GM23338 (cell line): Measurements from ENCODE around the gene CLDN8. TPM values are rescaled to one million over a fixed set of nuclear protein-coding genes. Genes with fewer than 3 reads are reported as not detected.

Experiments used
- ATAC-seq: fragments of 200-7000 bp; cut with Tn5 transposase; 3 replicates; pipeline ENCODE4 v1.9.1; 2020
- DNase-seq: peaks from one replicate; pipeline ENCODE4 v3.0.0-alpha.2; 2015; ENCODE audit warnings: low spot score
- H2AFZ ChIP-seq: fragments of 200-600 bp; sonication (generic); 2 replicates; pipeline ENCODE4 v1.8.0; 2016; ENCODE audit warnings: antibody characterized with exemption, mild to moderate bottlenecking, moderate library complexity
- H3F3A ChIP-seq: fragments of 200-600 bp; sonication (generic); replicated peaks from 2 replicates; pipeline ENCODE4 v1.8.0; 2017; ENCODE audit warnings: antibody characterized with exemption, mixed run types, low read depth
- H3K27ac ChIP-seq: fragments of 200-600 bp; sonication (generic); 2 replicates; pipeline ENCODE4 v1.6.1; 2016; ENCODE audit warnings: low read depth
- H3K27me3 ChIP-seq: fragments of 200-600 bp; sonication (generic); 2 replicates; pipeline ENCODE4 v1.8.0; 2016; ENCODE audit warnings: mild to moderate bottlenecking, mixed run types, moderate library complexity; ENCODE audit not compliant: insufficient read depth
- H3K36me3 ChIP-seq: fragments of 200-600 bp; sonication (generic); 2 replicates; pipeline ENCODE4 v1.8.0; 2016; ENCODE audit warnings: mild to moderate bottlenecking; ENCODE audit not compliant: insufficient read depth
- H3K4me1 ChIP-seq: fragments of 200-600 bp; sonication (generic); 2 replicates; pipeline ENCODE4 v1.8.0; 2016; ENCODE audit warnings: mild to moderate bottlenecking, moderate library complexity; ENCODE audit not compliant: insufficient read depth
- H3K4me2 ChIP-seq: fragments of 200-600 bp; sonication (generic); 2 replicates; pipeline ENCODE4 v1.7.1; 2017; ENCODE audit warnings: mixed run types
- H3K4me3 ChIP-seq: fragments of 200-600 bp; sonication (generic); 2 replicates; pipeline ENCODE4 v1.6.1; 2016; ENCODE audit warnings: mixed run types
- H3K79me2 ChIP-seq: fragments of 200-600 bp; sonication (generic); replicated peaks from 2 replicates; pipeline ENCODE4 v1.8.0; 2017; ENCODE audit warnings: mild to moderate bottlenecking; ENCODE audit not compliant: insufficient read depth
- H3K9me2 ChIP-seq: fragments of 200-600 bp; sonication (generic); 2 replicates; pipeline ENCODE4 v1.8.0; 2017; ENCODE audit not compliant: insufficient read depth
- H4K20me1 ChIP-seq: fragments of 200-600 bp; sonication (generic); replicated peaks from 2 replicates; pipeline ENCODE4 v1.8.0; 2017; ENCODE audit warnings: mild to moderate bottlenecking; ENCODE audit not compliant: insufficient read depth
- H3K27ac Mint-ChIP-seq: 2 replicates; pipeline ENCODE4 v1.8.0; 2020; ENCODE audit warnings: inconsistent platforms, mild to moderate bottlenecking, moderate library complexity, mixed read lengths
- H3K27me3 Mint-ChIP-seq: 3 replicates; pipeline ENCODE4 v1.8.0; 2022; ENCODE audit warnings: low read depth, mild to moderate bottlenecking, moderate library complexity, mixed read lengths, inconsistent platforms; ENCODE audit not compliant: insufficient read depth, poor library complexity
- H3K36me3 Mint-ChIP-seq: 3 replicates; pipeline ENCODE4 v1.8.0; 2021; ENCODE audit warnings: low read depth, mild to moderate bottlenecking, inconsistent platforms, moderate library complexity, mixed read lengths
- H3K4me1 Mint-ChIP-seq: 3 replicates; pipeline ENCODE4 v1.8.0; 2020; ENCODE audit warnings: mild to moderate bottlenecking, inconsistent platforms, mixed read lengths
- H3K4me3 Mint-ChIP-seq: 3 replicates; pipeline ENCODE4 v1.8.0; 2021; ENCODE audit warnings: moderate library complexity, mild to moderate bottlenecking, inconsistent platforms, mixed read lengths
- H3K9me3 Mint-ChIP-seq: 3 replicates; pipeline ENCODE4 v1.8.0; 2020; ENCODE audit warnings: moderate library complexity, mild to moderate bottlenecking, inconsistent platforms, mixed read lengths
- CREB1 ChIP-seq: fragments of 250-450 bp; sonication (Bioruptor Pico); IDR thresholded peaks from 2 replicates; pipeline ENCODE4 v1.5.0; 2020; ENCODE audit warnings: low read depth, mild to moderate bottlenecking, moderate library complexity
- CTCF ChIP-seq, 2 experiments: fragments of 200-600 bp in 1 of 2; sonication (generic) in 1 of 2; conservative IDR thresholded peaks; 2 replicates each; pipeline versions ENCODE4 v1.5.1 to v1.6.1; 2016 to 2017; ENCODE audit warnings: antibody characterized with exemption in 2 of 2, low read depth in 2 of 2, mild to moderate bottlenecking in 2 of 2, moderate library complexity in 1 of 2
- ETS1 ChIP-seq: IDR thresholded peaks from 2 replicates; pipeline ENCODE4 v1.6.1; 2016; ENCODE audit warnings: antibody characterized with exemption
- EZH2 ChIP-seq: fragments of 200-600 bp; sonication (generic); IDR thresholded peaks from one replicate; pipeline ENCODE4 v1.8.0; 2017; ENCODE audit warnings: antibody characterized with exemption, mild to moderate bottlenecking, low read depth; ENCODE audit not compliant: unreplicated experiment
- EZH2phosphoT487 ChIP-seq: fragments of 200-600 bp; sonication (generic); IDR thresholded peaks from one replicate; pipeline ENCODE4 v1.8.1; 2018; ENCODE audit warnings: antibody characterized with exemption; ENCODE audit not compliant: unreplicated experiment
- JUNB ChIP-seq: IDR thresholded peaks from one replicate; pipeline ENCODE4 v1.6.1; 2016; ENCODE audit warnings: antibody characterized with exemption; ENCODE audit not compliant: unreplicated experiment
- NANOG ChIP-seq: IDR thresholded peaks from 2 replicates; pipeline ENCODE4 v1.6.1; 2016; ENCODE audit warnings: antibody characterized with exemption, borderline replicate concordance
- POLR2AphosphoS5 ChIP-seq: IDR thresholded peaks from 2 replicates; pipeline ENCODE4 v1.6.1; 2016; ENCODE audit warnings: antibody characterized with exemption, low read depth
- REST ChIP-seq: IDR thresholded peaks from one replicate; pipeline ENCODE4 v1.6.1; 2018; ENCODE audit warnings: antibody characterized with exemption; ENCODE audit not compliant: unreplicated experiment
- STAT1 ChIP-seq: IDR thresholded peaks from one replicate; pipeline ENCODE4 v1.6.1; 2016; ENCODE audit warnings: antibody characterized with exemption; ENCODE audit not compliant: unreplicated experiment
- ZNF114 ChIP-seq: fragments of 250-450 bp; sonication (Bioruptor Pico); IDR thresholded peaks from 2 replicates; pipeline ENCODE4 v1.5.0; 2020; ENCODE audit warnings: mild to moderate bottlenecking, moderate library complexity
- ZNF331 ChIP-seq: fragments of 250-450 bp; sonication (Bioruptor Pico); IDR thresholded peaks from 2 replicates; pipeline ENCODE4 v1.5.0; 2020; ENCODE audit warnings: low read depth, mild to moderate bottlenecking, moderate library complexity
- ZNF462 ChIP-seq: fragments of 250-450 bp; sonication (Bioruptor Pico); IDR thresholded peaks from 2 replicates; pipeline ENCODE4 v1.5.0; 2020; ENCODE audit warnings: mild to moderate bottlenecking, moderate library complexity
- polyA plus RNA-seq: library from polyadenylated mRNA; unstranded; fragments of >200 nt; fragmentation: Nextera tagmentation; extraction: Ambion mirVana; gene quantifications from 2 replicates; pipeline ENCODE4 v1.2.1, GENCODE V29; 2016
- total RNA-seq: library from RNA; depleted of rRNA; stranded (reverse); fragments of >200 nt; shearing (Covaris generic); gene quantifications from 2 replicates; pipeline ENCODE4 v1.2.3, GENCODE V29; 2014

Gene CLDN8
- total and polyA plus RNA-seq, 2 experiments from 2014 or later: not detected

- ATAC-seq (no peak), DNase-seq (no peak)
- Histone ChIP-seq H3K4me3 (no peak overlapping the region), H3K27ac (no peak overlapping the region), H3K4me2 (no peak overlapping the region), H3K9me2 (no peaks in the 10 kb centered on the region), H2AFZ (no peak overlapping the region), H4K20me1 (no peaks in the 10 kb centered on the region), H3K36me3 (no peaks in the 10 kb centered on the region), H3K27me3 (no peaks in the 10 kb centered on the region), H3F3A (no peaks in the 10 kb centered on the region), H3K4me1 (no peaks in the 10 kb centered on the region), H3K79me2 (no peaks in the 10 kb centered on the region)
- Mint-ChIP-seq H3K4me3 (no peak overlapping the region), H3K36me3 (peaks cover 4% of the 10 kb centered on the region; the same call in 1 of the 3 replicates), H3K4me1 (no peaks in the 10 kb centered on the region), H3K27me3 (no peaks in the 10 kb centered on the region), H3K27ac (no peak overlapping the region), H3K9me3 (peaks cover 3% of the 10 kb centered on the region; the same call in 2 of the 3 replicates)
- no peak for TF ChIP-seq ZNF462 (CRISPR knock-in tag)
- TF ChIP-seq POLR2AphosphoS5: no peak
- TF ChIP-seq REST: no peak
- no peak for TF ChIP-seq ETS1
- TF ChIP-seq CTCF (conservative IDR thresholded peaks at IDR 0.05; ENCODE audit: low read depth in 2 of 2): no peak
- no peak for TF ChIP-seq CREB1 (CRISPR knock-in tag)
- TF ChIP-seq ZNF331 (CRISPR knock-in tag): no peak
- TF ChIP-seq EZH2phosphoT487: no peak
- no peak for TF ChIP-seq NANOG
- no peak for TF ChIP-seq ZNF114 (CRISPR knock-in tag)
- TF ChIP-seq EZH2: no peak
- TF ChIP-seq STAT1: no peak
- no peak for TF ChIP-seq JUNB
These were observed 15.9 kb downstream of the CLDN8 start for GRCh38 chr21:30200000-30200399.
